WERI-Rb-1 (cell line): ENCODE results near the gene TMEM109.

ENCODE experiments used
- DNase-seq: peaks from one replicate; pipeline ENCODE4 v3.0.0-alpha.2; 2020
- H3K27ac ChIP-seq: fragments of 250-450 bp; sonication (Bioruptor Pico); 2 replicates; pipeline ENCODE4 v1.5.1; 2020; ENCODE audit warnings: mild to moderate bottlenecking, moderate library complexity
- H3K27me3 ChIP-seq: fragments of 250-450 bp; sonication (Bioruptor Pico); 2 replicates; pipeline ENCODE4 v1.5.1; 2021; ENCODE audit warnings: mild to moderate bottlenecking, low read depth, moderate library complexity; ENCODE audit not compliant: insufficient read depth, severe bottlenecking
- H3K36me3 ChIP-seq: fragments of 250-450 bp; sonication (Bioruptor Pico); 2 replicates; pipeline ENCODE4 v1.5.1; 2020; ENCODE audit warnings: mild to moderate bottlenecking, moderate library complexity
- H3K4me3 ChIP-seq: 2 replicates; pipeline ENCODE4 v1.5.1; 2011; ENCODE audit warnings: low read depth, mild to moderate bottlenecking, control low read depth, low read length
- H3K9me3 ChIP-seq: fragments of 250-450 bp; sonication (Bioruptor Pico); 2 replicates; pipeline ENCODE4 v1.5.1; 2021; ENCODE audit warnings: mild to moderate bottlenecking, moderate library complexity; ENCODE audit not compliant: severe bottlenecking
- CTCF ChIP-seq: IDR thresholded peaks from 2 replicates; pipeline ENCODE4 v1.5.1; 2011; ENCODE audit warnings: low read depth, mild to moderate bottlenecking, control low read depth, inconsistent platforms, low read length

The TMEM109 gene

GRCh38 chr11:60872124-60872960 is 41.6 kb upstream of the TMEM109 start:
- Histone ChIP-seq H3K27ac (no peak overlapping the region), H3K4me3 (no peak overlapping the region), H3K36me3 (no peaks in the 10 kb centered on the region), H3K9me3 (no peaks in the 10 kb centered on the region), H3K27me3 (no peaks in the 10 kb centered on the region)
- peak; percentile 3 for DNase-seq
- no peak for TF ChIP-seq CTCF

GRCh38 chr11:60872961-60873524 is 40.9 kb upstream of the TMEM109 start:
- Histone ChIP-seq H3K4me3 (no peak overlapping the region), H3K27me3 (no peaks in the 10 kb centered on the region), H3K36me3 (no peaks in the 10 kb centered on the region), H3K27ac (no peak overlapping the region), H3K9me3 (no peaks in the 10 kb centered on the region)
- DNase-seq, result peak; percentile 5
- no peak for TF ChIP-seq CTCF

- no peaks in the 10 kb centered on the region for H3K27me3 ChIP-seq
- peak; percentile 73 for DNase-seq
- H3K36me3 ChIP-seq, result no peaks in the 10 kb centered on the region
- no peaks in the 10 kb centered on the region for H3K9me3 ChIP-seq
- no peak overlapping the region for H3K4me3 ChIP-seq
- no peak overlapping the region for H3K27ac ChIP-seq
- no peak for TF ChIP-seq CTCF
Measured at GRCh38 chr11:60873533-60873932, 40.4 kb upstream of the TMEM109 start.

- Histone ChIP-seq H3K36me3 (no peaks in the 10 kb centered on the region; the same call in 1 of the 2 replicates), H3K9me3 (no peaks in the 10 kb centered on the region), H3K27me3 (no peaks in the 10 kb centered on the region), H3K4me3 (no peak overlapping the region), H3K27ac (no peak overlapping the region)
- no peak for DNase-seq
- no peak for TF ChIP-seq CTCF
Measured at GRCh38 chr11:60874421-60875365, 39.3 kb upstream of the TMEM109 start.

- no peak overlapping the region for H3K27ac ChIP-seq
- H3K36me3 ChIP-seq, result no peaks in the 10 kb centered on the region; the same call in 1 of the 2 replicates
- no peak for TF ChIP-seq CTCF
- H3K9me3 ChIP-seq, result no peaks in the 10 kb centered on the region
- no peak overlapping the region for H3K4me3 ChIP-seq
- DNase-seq, result no peak
- H3K27me3 ChIP-seq, result no peaks in the 10 kb centered on the region
Measured at GRCh38 chr11:60875366-60876167, 38.4 kb upstream of the TMEM109 start.
